ENCODE results near the gene KCNA10. TPM values are rescaled to one million over a fixed set of nuclear protein-coding genes. Genes with fewer than 3 reads are reported as not detected.
"Not testable (repeated sequence)": the region's sequence is repeated elsewhere in the genome, so short reads cannot be mapped to it uniquely, and the experiment has no call there.

The KCNA10 gene
- total RNA-seq, 1 donor from 2014 or later = not detected

GRCh38 chr1:110515891-110516290 is 3.1 kb downstream of the KCNA10 start:
- TF ChIP-seq CTCF (IDR thresholded peaks at IDR 0.05; ENCODE audit: partially characterized antibody, unreplicated experiment) = no peak
- Mint-ChIP-seq H3K4me1 (ENCODE audit: low read depth, unreplicated experiment) (peaks cover 8% of the 10 kb centered on the region), H3K9me3 (ENCODE audit: unreplicated experiment) (peaks cover 7% of the 10 kb centered on the region), H3K27me3 (ENCODE audit: unreplicated experiment) (peaks cover 9% of the 10 kb centered on the region), H3K36me3 (ENCODE audit: unreplicated experiment) (peaks cover 8% of the 10 kb centered on the region), H3K4me3 (ENCODE audit: unreplicated experiment) (no peak overlapping the region), H3K27ac (ENCODE audit: unreplicated experiment) (no peak overlapping the region)
- DNase-seq = no peak

- no peak for TF ChIP-seq CTCF (IDR thresholded peaks at IDR 0.05; ENCODE audit: partially characterized antibody, unreplicated experiment)
- Mint-ChIP-seq H3K4me3 (ENCODE audit: unreplicated experiment) (no peak overlapping the region), H3K27me3 (ENCODE audit: unreplicated experiment) (peaks cover 9% of the 10 kb centered on the region), H3K9me3 (ENCODE audit: unreplicated experiment) (peaks cover 6% of the 10 kb centered on the region), H3K27ac (ENCODE audit: unreplicated experiment) (no peak overlapping the region), H3K4me1 (ENCODE audit: low read depth, unreplicated experiment) (peaks cover 8% of the 10 kb centered on the region), H3K36me3 (ENCODE audit: unreplicated experiment) (peaks cover 8% of the 10 kb centered on the region)
- no peak for DNase-seq
Observed at GRCh38 chr1:110515041-110515440, 3.9 kb downstream of the KCNA10 start.

- H3K9me3 Mint-ChIP-seq (ENCODE audit: unreplicated experiment) = peaks cover 6% of the 10 kb centered on the region
- peaks cover 8% of the 10 kb centered on the region for H3K4me1 Mint-ChIP-seq (ENCODE audit: low read depth, unreplicated experiment)
- H3K27me3 Mint-ChIP-seq (ENCODE audit: unreplicated experiment) = peaks cover 7% of the 10 kb centered on the region
- no peak for TF ChIP-seq CTCF (IDR thresholded peaks at IDR 0.05; ENCODE audit: partially characterized antibody, unreplicated experiment)
- H3K27ac Mint-ChIP-seq (ENCODE audit: unreplicated experiment) = peak overlapping the region; percentile 90
- peak overlapping the region; percentile 32 for H3K4me3 Mint-ChIP-seq (ENCODE audit: unreplicated experiment)
- DNase-seq = peak; percentile 65
- peaks cover 8% of the 10 kb centered on the region for H3K36me3 Mint-ChIP-seq (ENCODE audit: unreplicated experiment)
Observed at GRCh38 chr1:110513511-110513910, 5.5 kb downstream of the KCNA10 start.

GRCh38 chr1:110511436-110511835 is 7.5 kb downstream of the KCNA10 start:
- H3K27me3 Mint-ChIP-seq (ENCODE audit: unreplicated experiment) = peaks cover 4% of the 10 kb centered on the region
- H3K4me3 Mint-ChIP-seq (ENCODE audit: unreplicated experiment) = no peak overlapping the region
- H3K4me1 Mint-ChIP-seq (ENCODE audit: low read depth, unreplicated experiment) = peaks cover 8% of the 10 kb centered on the region
- H3K36me3 Mint-ChIP-seq (ENCODE audit: unreplicated experiment) = no peaks in the 10 kb centered on the region
- DNase-seq = no peak
- TF ChIP-seq CTCF (IDR thresholded peaks at IDR 0.05; ENCODE audit: partially characterized antibody, unreplicated experiment) = no peak
- H3K27ac Mint-ChIP-seq (ENCODE audit: unreplicated experiment) = no peak overlapping the region
- peaks cover 4% of the 10 kb centered on the region for H3K9me3 Mint-ChIP-seq (ENCODE audit: unreplicated experiment)

- not testable (repeated sequence) for DNase-seq
Observed at GRCh38 chr1:110510921-110511320, 8.1 kb downstream of the KCNA10 start.

GRCh38 chr1:110509655-110510054 is 9.3 kb downstream of the KCNA10 start:
- H3K27me3 Mint-ChIP-seq (ENCODE audit: unreplicated experiment) = peaks cover 4% of the 10 kb centered on the region
- peaks cover 8% of the 10 kb centered on the region for H3K4me1 Mint-ChIP-seq (ENCODE audit: low read depth, unreplicated experiment)
- no peak overlapping the region for H3K4me3 Mint-ChIP-seq (ENCODE audit: unreplicated experiment)
- peaks cover 2% of the 10 kb centered on the region for H3K9me3 Mint-ChIP-seq (ENCODE audit: unreplicated experiment)
- TF ChIP-seq CTCF (IDR thresholded peaks at IDR 0.05; ENCODE audit: partially characterized antibody, unreplicated experiment) = no peak
- DNase-seq = no peak
- H3K27ac Mint-ChIP-seq (ENCODE audit: unreplicated experiment) = no peak overlapping the region
- H3K36me3 Mint-ChIP-seq (ENCODE audit: unreplicated experiment) = no peaks in the 10 kb centered on the region

More at GRCh38 chr1:110510921-110511320, 8.1 kb downstream of the KCNA10 start:
- H3K4me1 Mint-ChIP-seq (ENCODE audit: low read depth, unreplicated experiment); H3K4me3 Mint-ChIP-seq (ENCODE audit: unreplicated experiment); H3K9me3 Mint-ChIP-seq (ENCODE audit: unreplicated experiment); H3K27me3 Mint-ChIP-seq (ENCODE audit: unreplicated experiment); H3K27ac Mint-ChIP-seq (ENCODE audit: unreplicated experiment); H3K36me3 Mint-ChIP-seq (ENCODE audit: unreplicated experiment): not testable (repeated sequence)
